Measurements from ENCODE around the gene SIRT2. TPM values are rescaled to one million over a fixed set of nuclear protein-coding genes. Genes with fewer than 3 reads are reported as not detected.

Gene SIRT2
- total RNA-seq, 3 donors from 2014 or later: 61.8 to 92.3 (median 88.2) TPM

GRCh38 chr19:38928391-38929001 lies 29.1 kb upstream of the SIRT2 start:
- Histone ChIP-seq H3K27me3 (no peaks in the 10 kb centered on the region), H3K27ac (no peak overlapping the region), H3K9me3 (no peaks in the 10 kb centered on the region), H3K4me1 (peaks cover 0 to 8% of the 10 kb centered on the region in 2 donors), H3K4me3 (no peak overlapping the region), H3K36me3 (no peaks in the 10 kb centered on the region)
- TF ChIP-seq POLR2A (IDR thresholded peaks at IDR 0.05): no peak
- TF ChIP-seq POLR2AphosphoS5 (IDR thresholded peaks at IDR 0.05): no peak
- DNase-seq (ENCODE audit: low spot score in 2 of 2): no peak
- intact Hi-C loops (cut with DNase I; ENCODE audit: low total_unique reads): no loop called here

- intact Hi-C loops (cut with DNase I; ENCODE audit: low total_unique reads): no loop called here
- H3K27me3 ChIP-seq: no peaks in the 10 kb centered on the region
- H3K36me3 ChIP-seq: no peaks in the 10 kb centered on the region
- TF ChIP-seq CTCF (IDR thresholded peaks at IDR 0.05) (no peak), POLR2A (IDR thresholded peaks at IDR 0.05) (no peak), POLR2AphosphoS5 (IDR thresholded peaks at IDR 0.05) (no peak)
- no peak for DNase-seq (ENCODE audit: low spot score in 2 of 2)
- H3K9me3 ChIP-seq: no peaks in the 10 kb centered on the region
- no peak overlapping the region for H3K4me3 ChIP-seq
- H3K4me1 ChIP-seq: no peaks in the 10 kb centered on the region
- H3K27ac ChIP-seq: no peak overlapping the region
These were observed 25.0 kb upstream of the SIRT2 start for GRCh38 chr19:38924388-38924787.

- DNase-seq (ENCODE audit: low spot score in 2 of 2): no peak
- intact Hi-C loops (cut with DNase I; ENCODE audit: low total_unique reads): no loop called here
- Histone ChIP-seq H3K27me3 (no peaks in the 10 kb centered on the region), H3K36me3 (no peaks in the 10 kb centered on the region), H3K27ac (no peak overlapping the region), H3K9me3 (no peaks in the 10 kb centered on the region), H3K4me3 (no peak overlapping the region), H3K4me1 (no peaks in the 10 kb centered on the region)
- no peak for TF ChIP-seq POLR2AphosphoS5 (IDR thresholded peaks at IDR 0.05)
- no peak for TF ChIP-seq POLR2A (IDR thresholded peaks at IDR 0.05)
- TF ChIP-seq CTCF (IDR thresholded peaks at IDR 0.05): no peak
These were observed 23.1 kb upstream of the SIRT2 start for GRCh38 chr19:38922482-38922881.

- Histone ChIP-seq H3K4me3 (no peak overlapping the region), H3K27me3 (no peaks in the 10 kb centered on the region), H3K36me3 (no peaks in the 10 kb centered on the region), H3K4me1 (no peaks in the 10 kb centered on the region), H3K27ac (no peak overlapping the region), H3K9me3 (no peaks in the 10 kb centered on the region)
- no peak for TF ChIP-seq POLR2A (IDR thresholded peaks at IDR 0.05)
- TF ChIP-seq POLR2AphosphoS5 (IDR thresholded peaks at IDR 0.05): no peak
- no peak for TF ChIP-seq CTCF (IDR thresholded peaks at IDR 0.05)
- no peak for DNase-seq (ENCODE audit: low spot score in 2 of 2)
- intact Hi-C loops (cut with DNase I; ENCODE audit: low total_unique reads): no loop called here
These were observed 22.2 kb upstream of the SIRT2 start for GRCh38 chr19:38921420-38922274.

- H3K36me3 ChIP-seq: no peaks in the 10 kb centered on the region
- no peak overlapping the region for H3K27ac ChIP-seq
- H3K4me1 ChIP-seq: no peaks in the 10 kb centered on the region
- no peaks in the 10 kb centered on the region for H3K27me3 ChIP-seq
- no peaks in the 10 kb centered on the region for H3K9me3 ChIP-seq
- intact Hi-C loops (cut with DNase I; ENCODE audit: low total_unique reads): no loop called here
- no peak overlapping the region for H3K4me3 ChIP-seq
- DNase-seq (ENCODE audit: low spot score in 2 of 2): no peak
- TF ChIP-seq CTCF (IDR thresholded peaks at IDR 0.05): no peak
- TF ChIP-seq POLR2AphosphoS5 (IDR thresholded peaks at IDR 0.05): no peak
- TF ChIP-seq POLR2A (IDR thresholded peaks at IDR 0.05): no peak
These were observed 21.4 kb upstream of the SIRT2 start for GRCh38 chr19:38920602-38921419.

Measured in breast epithelium (tissue), 4 donors.